DOHH2 (cell line): ENCODE results near the gene MAPK12.
"Not testable (repeated sequence)": the region's sequence is repeated elsewhere in the genome, so short reads cannot be mapped to it uniquely, and the experiment has no call there.

Experiments used
- CTCF ChIP-seq: fragments of 200-600 bp; sonication (generic); IDR thresholded peaks from one replicate; pipeline ENCODE4 v1.5.1; 2014; ENCODE audit warnings: antibody characterized with exemption, mild to moderate bottlenecking, low read depth, low read length; ENCODE audit not compliant: poor library complexity, severe bottlenecking
- EZH2phosphoT487 ChIP-seq: fragments of 200-600 bp; sonication (generic); IDR thresholded peaks from 2 replicates; pipeline ENCODE4 v1.6.1; 2017; ENCODE audit warnings: borderline replicate concordance, mild to moderate bottlenecking, antibody characterized with exemption, low read length, moderate library complexity, mixed read lengths

DNA sequence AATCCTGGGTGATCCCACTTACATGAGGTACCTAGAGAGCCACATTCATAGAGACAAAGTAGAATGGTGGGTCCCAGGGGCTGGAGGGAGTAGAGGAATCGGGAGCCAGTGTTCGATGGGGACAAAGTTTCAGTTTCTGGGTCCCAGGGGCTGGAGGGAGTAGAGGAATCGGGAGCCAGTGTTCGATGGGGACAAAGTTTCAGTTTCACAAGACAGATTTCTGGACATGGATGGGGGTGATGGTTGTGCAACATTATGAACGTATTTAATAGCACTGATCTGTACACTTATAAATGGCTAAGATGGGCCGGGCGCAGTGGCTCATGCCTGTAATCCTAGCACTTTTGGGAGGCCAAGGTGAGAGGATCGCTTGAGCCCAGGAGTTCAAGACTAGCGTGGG, 56.5 kb downstream of the MAPK12 start:
- not testable (repeated sequence) for TF ChIP-seq EZH2phosphoT487, CTCF
